Epithelial cell of esophagus (primary cell): ENCODE data around the gene ATP10A.

Source experiments
- DNase-seq: peaks from one replicate; pipeline ENCODE4 v3.0.0; 2010; ENCODE audit warnings: low read depth
- H3K4me3 ChIP-seq: 2 replicates; pipeline ENCODE4 v1.5.1; 2011; ENCODE audit warnings: mild to moderate bottlenecking, low read length, control low read depth
- TF ChIP-seq, protein P1 (sequence below): IDR thresholded peaks from 2 replicates; pipeline ENCODE4 v1.5.1; 2011; ENCODE audit warnings: low read depth, mild to moderate bottlenecking, low read length, control low read depth, inconsistent platforms; ENCODE audit not compliant: insufficient read depth; ENCODE audit errors: missing control alignments

Gene ATP10A

GRCh38 chr15:25770618-25771337, 92.3 kb downstream of the ATP10A start:
- no peak for DNase-seq
- H3K4me3 ChIP-seq: no peak overlapping the region
- TF ChIP-seq, protein P1, sequence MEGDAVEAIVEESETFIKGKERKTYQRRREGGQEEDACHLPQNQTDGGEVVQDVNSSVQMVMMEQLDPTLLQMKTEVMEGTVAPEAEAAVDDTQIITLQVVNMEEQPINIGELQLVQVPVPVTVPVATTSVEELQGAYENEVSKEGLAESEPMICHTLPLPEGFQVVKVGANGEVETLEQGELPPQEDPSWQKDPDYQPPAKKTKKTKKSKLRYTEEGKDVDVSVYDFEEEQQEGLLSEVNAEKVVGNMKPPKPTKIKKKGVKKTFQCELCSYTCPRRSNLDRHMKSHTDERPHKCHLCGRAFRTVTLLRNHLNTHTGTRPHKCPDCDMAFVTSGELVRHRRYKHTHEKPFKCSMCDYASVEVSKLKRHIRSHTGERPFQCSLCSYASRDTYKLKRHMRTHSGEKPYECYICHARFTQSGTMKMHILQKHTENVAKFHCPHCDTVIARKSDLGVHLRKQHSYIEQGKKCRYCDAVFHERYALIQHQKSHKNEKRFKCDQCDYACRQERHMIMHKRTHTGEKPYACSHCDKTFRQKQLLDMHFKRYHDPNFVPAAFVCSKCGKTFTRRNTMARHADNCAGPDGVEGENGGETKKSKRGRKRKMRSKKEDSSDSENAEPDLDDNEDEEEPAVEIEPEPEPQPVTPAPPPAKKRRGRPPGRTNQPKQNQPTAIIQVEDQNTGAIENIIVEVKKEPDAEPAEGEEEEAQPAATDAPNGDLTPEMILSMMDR: no peak

DNA sequence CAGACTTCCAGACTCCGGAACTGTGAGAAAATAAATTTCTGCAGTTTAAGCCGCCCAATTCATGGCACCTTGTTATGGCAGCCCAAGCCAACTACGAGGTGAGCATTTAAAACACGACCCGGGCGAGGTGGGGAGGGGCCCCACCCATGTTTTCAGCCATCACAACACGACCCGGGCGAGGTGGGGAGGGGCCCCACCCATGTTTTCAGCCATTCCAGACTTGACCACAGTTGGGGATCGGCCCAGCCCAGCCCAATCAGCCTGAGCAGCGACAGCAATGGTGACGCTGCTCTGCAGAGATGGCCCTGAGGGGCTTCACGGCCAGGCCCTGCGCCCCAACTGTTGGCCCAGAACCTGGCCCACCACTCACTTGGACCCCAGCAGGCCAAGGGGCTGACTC, 93.1 kb downstream of the ATP10A start:
- DNase-seq: no peak
- TF ChIP-seq, protein P1: no peak
- no peak overlapping the region for H3K4me3 ChIP-seq

- no peak overlapping the region for H3K4me3 ChIP-seq
- no peak for DNase-seq
- TF ChIP-seq, protein P1: no peak
These were observed 94.9 kb downstream of the ATP10A start for GRCh38 chr15:25768271-25768670.

DNA sequence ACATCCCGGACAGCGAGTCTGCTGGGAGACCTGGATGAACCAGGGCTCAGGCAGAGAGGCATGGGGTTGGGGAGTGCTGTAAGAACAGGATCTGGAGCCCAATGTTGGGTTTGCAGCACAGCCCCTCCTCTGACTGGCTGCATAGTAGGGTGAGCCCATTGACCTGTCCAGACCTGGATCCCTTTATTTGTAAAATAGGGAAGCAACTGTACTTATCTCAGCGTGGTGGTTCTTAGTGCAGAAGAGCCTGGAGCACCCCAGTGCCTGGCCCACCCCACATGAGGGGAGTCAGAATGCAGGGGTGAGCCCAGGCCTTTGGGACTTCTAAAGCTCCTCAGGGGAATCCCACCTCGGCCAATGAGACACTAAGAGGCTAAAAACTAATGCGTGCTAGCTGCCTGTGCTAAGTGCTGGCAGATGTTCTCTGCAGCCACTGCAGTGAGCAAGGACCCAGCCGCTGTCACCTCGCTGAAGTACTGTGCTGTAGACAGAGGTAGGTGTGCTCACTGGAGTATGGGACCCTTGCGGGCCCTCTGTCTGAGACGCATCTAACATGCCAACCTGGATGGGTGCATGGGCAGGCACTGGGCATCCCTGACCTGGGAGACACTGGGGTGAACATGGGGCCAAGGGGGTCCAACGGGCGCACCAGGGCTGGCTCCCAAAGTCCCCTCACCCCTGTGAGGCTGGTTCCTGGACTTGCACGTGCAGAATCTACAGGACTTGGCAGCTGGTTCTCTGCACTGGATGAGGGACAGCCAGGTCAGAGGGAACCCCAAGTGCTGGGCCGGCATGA, 95.6 kb downstream of the ATP10A start:
- TF ChIP-seq, protein P1: no peak
- no peak for DNase-seq

DNA sequence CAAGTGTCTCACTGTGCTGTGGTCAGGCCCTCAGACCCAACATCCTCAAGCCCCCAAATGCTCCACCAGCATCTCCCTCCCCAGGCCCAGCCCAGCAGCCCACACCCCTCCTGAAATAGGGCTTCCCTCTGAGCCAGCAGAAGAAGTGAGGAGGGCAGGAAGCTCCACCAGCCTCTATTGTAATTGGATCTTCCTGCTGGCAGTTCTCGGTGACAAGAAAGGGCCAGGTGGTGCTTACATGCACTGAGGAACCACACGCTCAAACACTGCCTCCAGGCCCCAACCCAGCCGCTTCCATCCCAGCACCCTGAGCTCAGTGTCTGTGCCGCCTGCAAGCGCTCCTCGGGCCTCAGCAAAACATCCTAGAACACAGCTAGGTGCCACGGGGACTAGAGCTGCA, 96.7 kb downstream of the ATP10A start:
- no peak overlapping the region for H3K4me3 ChIP-seq
- no peak for DNase-seq
- TF ChIP-seq, protein P1: no peak

More for the DNA sequence above, 95.6 kb downstream of the ATP10A start:
- no peak overlapping the region for H3K4me3 ChIP-seq

DNA sequence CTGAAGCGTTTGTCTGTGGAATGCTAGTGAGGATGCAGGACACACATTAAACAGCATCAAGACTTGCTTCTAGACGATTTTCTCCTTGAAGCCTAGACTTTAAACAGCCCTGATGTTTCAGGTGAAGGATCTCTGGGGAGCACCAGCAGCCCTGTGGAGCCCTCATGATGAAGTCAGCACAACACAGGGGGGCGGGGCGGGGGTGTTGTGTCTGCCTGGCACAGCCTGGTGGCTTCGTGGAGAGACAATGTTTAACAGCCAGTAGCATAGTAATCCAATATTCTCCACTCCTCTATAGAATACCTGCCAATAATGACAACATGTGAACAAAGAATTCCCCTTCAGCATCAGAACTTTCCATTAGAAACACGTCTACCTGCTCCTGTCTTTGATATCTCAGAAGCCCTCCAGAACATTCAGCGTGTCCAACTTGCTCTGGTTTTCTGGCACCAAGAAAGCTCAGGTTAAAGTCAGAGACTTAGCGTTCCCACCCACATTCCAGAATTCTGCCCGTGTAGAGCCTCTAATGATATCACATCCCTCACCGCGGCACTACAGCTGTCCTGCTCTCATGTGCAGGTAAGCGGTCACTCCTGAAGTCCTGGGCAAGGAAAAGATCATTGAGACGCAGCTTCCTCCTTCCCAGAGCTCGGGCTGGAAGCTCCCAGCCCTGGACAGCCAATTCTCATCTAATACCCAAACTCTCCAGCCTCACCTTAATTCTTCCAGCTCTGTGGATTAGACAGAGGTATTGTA, 98.0 kb downstream of the ATP10A start:
- TF ChIP-seq, protein P1: no peak
- no peak overlapping the region for H3K4me3 ChIP-seq

More for the DNA sequence above, 98.0 kb downstream of the ATP10A start:
- DNase-seq: no peak
